IMR-90 (cell line): ENCODE results near the gene ISLR2. TPM values are rescaled to one million over a fixed set of nuclear protein-coding genes. Genes with fewer than 3 reads are reported as not detected.

Experiments used
- ATAC-seq: fragments of 200-7000 bp; cut with Tn5 transposase; 2 replicates; pipeline ENCODE4 v1.9.1; 2020; ENCODE audit warnings: low read depth, mild to moderate bottlenecking, moderate library complexity
- BruUV-seq: library from RNA; stranded (reverse); fragments of 400-500 nt; replicated peaks from 2 replicates; lab custom pipeline; 2021; lab: Mats Ljungman, UMichigan
- CTCF ChIA-PET: fragments of 300-600 bp; formaldehyde crosslinking; extraction: SDS; loops from one replicate; lab custom pipeline; 2021; ENCODE audit warnings: antibody characterized with exemption; lab: Yijun Ruan, JAX
- POLR2A ChIA-PET: fragments of 300-600 bp; sonication (Branson Sonifier 250); formaldehyde crosslinking; loops from one replicate; lab custom pipeline; 2022; ENCODE audit warnings: antibody characterized with exemption; ENCODE audit not compliant: unreplicated experiment; lab: Charles Lee
- DNase-seq: peaks from one replicate; pipeline ENCODE4 v3.0.0; 2013
- H2AFZ ChIP-seq: replicated peaks from 2 replicates; pipeline ENCODE3; 2013; ENCODE audit warnings: low read length, mild to moderate bottlenecking; ENCODE audit not compliant: poor library complexity
- H2AK5ac ChIP-seq: 2 replicates; pipeline ENCODE4 v1.6.1; 2013; ENCODE audit warnings: low read depth, low read length, inconsistent platforms
- H2AK9ac ChIP-seq: replicated peaks from 2 replicates; pipeline ENCODE3; 2013; ENCODE audit warnings: mild to moderate bottlenecking, low read depth, low read length, moderate library complexity; ENCODE audit not compliant: poor library complexity
- H2BK120ac ChIP-seq: 2 replicates; pipeline ENCODE4 v1.6.1; 2013; ENCODE audit warnings: low read depth, low read length, inconsistent platforms
- H2BK15ac ChIP-seq: 3 replicates; pipeline ENCODE4 v1.6.1; 2013; ENCODE audit warnings: low read depth, low read length, inconsistent platforms
- H2BK20ac ChIP-seq: 2 replicates; pipeline ENCODE4 v1.6.1; 2013; ENCODE audit warnings: low read depth, mild to moderate bottlenecking, inconsistent platforms, low read length, moderate library complexity
- H2BK5ac ChIP-seq: 2 replicates; pipeline ENCODE4 v1.6.1; 2013; ENCODE audit warnings: mild to moderate bottlenecking, low read depth, low read length, inconsistent platforms; ENCODE audit not compliant: poor library complexity, severe bottlenecking
- H3K14ac ChIP-seq: replicated peaks from 2 replicates; pipeline ENCODE4 v1.6.1; 2013; ENCODE audit warnings: low read depth, low read length, inconsistent platforms
- H3K18ac ChIP-seq: 2 replicates; pipeline ENCODE4 v1.6.1; 2013; ENCODE audit warnings: low read depth, low read length, control low read depth
- H3K23ac ChIP-seq: 2 replicates; pipeline ENCODE4 v1.6.1; 2013; ENCODE audit warnings: low read depth, low read length, inconsistent platforms
- H3K27ac ChIP-seq: 2 replicates; pipeline ENCODE4 v1.5.1; 2013; ENCODE audit warnings: mild to moderate bottlenecking, control low read depth, low read length; ENCODE audit not compliant: insufficient read depth
- H3K27me3 ChIP-seq: 2 replicates; pipeline ENCODE4 v1.6.1; 2013; ENCODE audit warnings: low read length; ENCODE audit not compliant: control insufficient read depth, insufficient read depth
- H3K36me3 ChIP-seq: 2 replicates; pipeline ENCODE4 v1.6.1; 2013; ENCODE audit warnings: low read length, mixed read lengths; ENCODE audit not compliant: control insufficient read depth, insufficient read depth
- H3K4ac ChIP-seq: 2 replicates; pipeline ENCODE4 v1.6.1; 2013; ENCODE audit warnings: low read depth, low read length, inconsistent platforms
- H3K4me1 ChIP-seq: 2 replicates; pipeline ENCODE4 v1.6.1; 2013; ENCODE audit warnings: low read length, mixed read lengths; ENCODE audit not compliant: control insufficient read depth, insufficient read depth
- H3K4me2 ChIP-seq: 2 replicates; pipeline ENCODE4 v1.6.1; 2013; ENCODE audit warnings: low read depth, mild to moderate bottlenecking, control low read depth, low read length, moderate library complexity
- H3K4me3 ChIP-seq: 2 replicates; pipeline ENCODE4 v1.5.1; 2013; ENCODE audit warnings: low read depth, mild to moderate bottlenecking, control low read depth, low read length, moderate library complexity; ENCODE audit not compliant: insufficient read depth
- H3K56ac ChIP-seq: 2 replicates; pipeline ENCODE4 v1.6.1; 2013; ENCODE audit warnings: low read length, inconsistent platforms; ENCODE audit not compliant: insufficient read depth; ENCODE audit errors: extremely low read depth
- H3K79me1 ChIP-seq, 2 experiments: 2 replicates each; pipeline ENCODE4 v1.6.1; 2013; ENCODE audit warnings: low read length in 2 of 2, inconsistent platforms in 1 of 2, low read depth in 1 of 2
- H3K9ac ChIP-seq: 2 replicates; pipeline ENCODE4 v1.6.1; 2013; ENCODE audit warnings: low read depth, low read length, control low read depth
- H3K9me1 ChIP-seq: 2 replicates; pipeline ENCODE4 v1.6.1; 2013; ENCODE audit warnings: low read length, inconsistent platforms; ENCODE audit not compliant: insufficient read depth
- H3K9me3 ChIP-seq: 2 replicates; pipeline ENCODE4 v1.6.1; 2013; ENCODE audit warnings: low read length; ENCODE audit not compliant: control insufficient read depth, insufficient read depth
- H4K20me1 ChIP-seq: 2 replicates; pipeline ENCODE4 v1.6.1; 2013; ENCODE audit warnings: low read length, inconsistent platforms; ENCODE audit not compliant: insufficient read depth
- H4K5ac ChIP-seq: 2 replicates; pipeline ENCODE4 v1.6.1; 2013; ENCODE audit warnings: mild to moderate bottlenecking, low read depth, low read length, control low read depth
- H4K8ac ChIP-seq, 2 experiments: 2 replicates each; pipeline ENCODE4 v1.6.1; 2013; ENCODE audit warnings: low read depth in 2 of 2, low read length in 2 of 2, control low read depth in 1 of 2, inconsistent platforms in 1 of 2
- H4K91ac ChIP-seq: 2 replicates; pipeline ENCODE4 v1.6.1; 2013; ENCODE audit warnings: low read depth, low read length, inconsistent platforms; ENCODE audit not compliant: insufficient read depth
- BHLHE40 ChIP-seq: fragments of 150-350 bp; IDR thresholded peaks from 2 replicates; pipeline ENCODE4 v1.6.1; 2016; ENCODE audit warnings: mild to moderate bottlenecking, low read depth, low read length
- FOS ChIP-seq: fragments of 150-350 bp; IDR thresholded peaks from 2 replicates; pipeline ENCODE4 v1.6.1; 2016; ENCODE audit warnings: low read depth, low read length
- MXI1 ChIP-seq: IDR thresholded peaks from 2 replicates; pipeline ENCODE4 v1.6.1; 2012; ENCODE audit warnings: low read depth, mild to moderate bottlenecking, low read length, moderate library complexity, borderline replicate concordance
- RCOR1 ChIP-seq: IDR thresholded peaks from 2 replicates; pipeline ENCODE4 v1.6.1; 2012; ENCODE audit warnings: mild to moderate bottlenecking, low read length, improper control_type of control experiment; ENCODE audit not compliant: insufficient replicate concordance
- WGBS, 2 experiments: methylation state at CpG; one replicate each; pipeline versions ENCODE4 v1.1.5 to v1.1.7; 2013; ENCODE audit warnings: missing lambda C conversion rate in 2 of 2; ENCODE audit not compliant: insufficient read length in 1 of 2; ENCODE audit errors: extremely low coverage in 2 of 2; 5-methylcytosine and 5-hydroxymethylcytosine counted together
- dilution Hi-C: fragments of 300-500 bp; cut with HindIII; formaldehyde crosslinking; loops from one replicate; pipeline ENCODE4 v1.14.3; 2018; ENCODE audit warnings: low sequenced_read_pairs; ENCODE audit not compliant: unreplicated experiment
- in situ Hi-C: fragments of 300-500 bp; cut with MboI; formaldehyde crosslinking; loops from 3 replicates; pipeline ENCODE4 v1.14.3; 2019; ENCODE audit warnings: low sequenced_read_pairs, inconsistent platforms, mixed read lengths
- intact Hi-C: fragments of 100-400 bp; cut with micrococcal nuclease; formaldehyde crosslinking; loops from 2 replicates; pipeline ENCODE4 v1.10.0; 2022
- microRNA-seq, 2 experiments: library from miRNA; stranded (forward) in 1 of 2; unstranded in 1 of 2; fragments of 10-50 nt in 1 of 2; fragments of <30 nt in 1 of 2; gene quantifications in 1 of 2; microRNA quantifications in 1 of 2; one replicate each; pipeline versions ENCODE3 to v1.1.0; 2013 to 2020; ENCODE audit not compliant: insufficient read depth in 1 of 2, insufficient read length in 1 of 2, unreplicated experiment in 1 of 2
- polyA plus RNA-seq, 3 experiments: library from polyadenylated mRNA; depleted of rRNA; stranded (reverse); fragments of >200 nt; gene quantifications; 2 replicates each; pipeline ENCODE4 v1.2.3, GENCODE V29; 2012; ENCODE audit warnings: low replicate concordance in 1 of 3
- small RNA-seq, 5 experiments: library from RNA; depleted of rRNA; stranded (forward); fragments of <200 nt; gene quantifications; one replicate each; pipeline ENCODE3, GENCODE V24; 2012
- total RNA-seq: library from RNA; depleted of rRNA; stranded (reverse); fragments of >200 nt; gene quantifications from 2 replicates; pipeline ENCODE4 v1.2.3, GENCODE V29; 2012; rRNA removed

The ISLR2 gene
- total and polyA plus RNA-seq, 2 of the 4 experiments (the other 2 are of a cell fraction), result not detected

GRCh38 chr15:74185710-74186348, 55.4 kb downstream of the ISLR2 start:
- no peaks in the 10 kb centered on the region for H3K4me1 ChIP-seq
- TF ChIP-seq FOS (no peak), MXI1 (no peak), BHLHE40 (no peak), RCOR1 (no peak)
- H3K23ac ChIP-seq, result no peak overlapping the region
- H3K56ac ChIP-seq, result no peak overlapping the region
- H3K18ac ChIP-seq, result no peak overlapping the region
- in situ Hi-C loops (no loop called here), dilution Hi-C loops (no loop called here), intact Hi-C loops (no loop called here)
- peaks cover 19% of the 10 kb centered on the region for H3K27me3 ChIP-seq
- no peak overlapping the region for H2AK5ac ChIP-seq
- no peak overlapping the region for H3K4me3 ChIP-seq
- no peak overlapping the region for H3K9ac ChIP-seq
- no peak for ATAC-seq
- no peak overlapping the region for H2AK9ac ChIP-seq
- no peaks in the 10 kb centered on the region for H3K36me3 ChIP-seq
- H2BK5ac ChIP-seq, result no peak overlapping the region
- no peak overlapping the region for H4K91ac ChIP-seq
- ChIA-PET POLR2A (no interaction called here), CTCF (no interaction called here)
- DNase-seq, result no peak
- H3K4me2 ChIP-seq, result no peak overlapping the region
- no TSS peak for BruUV-seq
- no peak overlapping the region for H2BK15ac ChIP-seq
- no peak overlapping the region for H3K14ac ChIP-seq
- H3K9me3 ChIP-seq, result no peaks in the 10 kb centered on the region
- no peaks in the 10 kb centered on the region for H3K9me1 ChIP-seq
- H3K27ac ChIP-seq, result no peak overlapping the region
- H3K4ac ChIP-seq, result no peak overlapping the region
- H3K79me1 ChIP-seq, result no peaks in the 10 kb centered on the region
- H2BK120ac ChIP-seq, result no peak overlapping the region
- no peak overlapping the region for H2AFZ ChIP-seq
- H4K5ac ChIP-seq, result no peak overlapping the region
- H4K8ac ChIP-seq, result no peak overlapping the region
- H4K20me1 ChIP-seq, result no peaks in the 10 kb centered on the region
- WGBS, 2 experiments, result 58% methylated on average over 2 of the region's 8 CpGs; no CpG with 5 or more reads in 1 of the 2 experiments
- H2BK20ac ChIP-seq, result no peak overlapping the region

Small RNA genes within 50 kb of the gene (microRNA-seq; reads per million reads assigned to microRNA genes)
- not detected for gene RF00017 (ENCODE audit: insufficient read depth, insufficient read length)

Small RNA genes within 50 kb of the gene (small RNA-seq; reads per million reads assigned to genes)
- 0 reads per million in 5 experiments for gene RF00017

Other genes with a start within 250 kb of the ISLR2 start
- gene LOXL1, start 204.1 kb upstream of the ISLR2 start, total RNA-seq, result 146 and 148 TPM in 2 replicates
- 311 and 332 TPM in 2 replicates for gene LOXL1, start 204.1 kb upstream of the ISLR2 start, polyA plus RNA-seq (2012; rRNA removed)
- 11.8 and 12.5 TPM in 2 replicates for gene STOML1, start 138.3 kb upstream of the ISLR2 start, total RNA-seq
- 21.2 and 25.0 TPM in 2 replicates for gene STOML1, start 138.3 kb upstream of the ISLR2 start, polyA plus RNA-seq (2012; rRNA removed)
- gene PML, start 135.9 kb upstream of the ISLR2 start, total RNA-seq, result 8.8 and 10.3 TPM in 2 replicates
- 22.6 and 23.1 TPM in 2 replicates for gene PML, start 135.9 kb upstream of the ISLR2 start, polyA plus RNA-seq (2012; rRNA removed)
- not detected in 2 replicates for gene GOLGA6A, start 48.0 kb upstream of the ISLR2 start, total RNA-seq
- gene GOLGA6A, start 48.0 kb upstream of the ISLR2 start, polyA plus RNA-seq (2012; rRNA removed), result not detected in 2 replicates
- gene ISLR, start 43.1 kb downstream of the ISLR2 start, total RNA-seq, result under 0.01 TPM in 2 replicates
- 0.79 and 1.0 TPM in 2 replicates for gene ISLR, start 43.1 kb downstream of the ISLR2 start, polyA plus RNA-seq (2012; rRNA removed)
- gene STRA6, start 72.2 kb downstream of the ISLR2 start, total RNA-seq, result not detected in 2 replicates
- 0.14 and 0.17 TPM in 2 replicates for gene STRA6, start 72.2 kb downstream of the ISLR2 start, polyA plus RNA-seq (2012; rRNA removed)
- gene CCDC33, start 105.7 kb downstream of the ISLR2 start, total RNA-seq, result not detected in 2 replicates
- not detected in 2 replicates for gene CCDC33, start 105.7 kb downstream of the ISLR2 start, polyA plus RNA-seq (2012; rRNA removed)
- 0.18 and 0.28 TPM in 2 replicates for gene CYP11A1, start 237.1 kb downstream of the ISLR2 start, total RNA-seq
- gene CYP11A1, start 237.1 kb downstream of the ISLR2 start, polyA plus RNA-seq (2012; rRNA removed), result 0.46 and 0.50 TPM in 2 replicates